Endothelial cell of umbilical vein (primary cell): ENCODE measurements around the gene WHRN. TPM values are rescaled to one million over a fixed set of nuclear protein-coding genes. Genes with fewer than 3 reads are reported as not detected.

ENCODE experiments used
- BruUV-seq: library from RNA; stranded (reverse); fragments of 400-500 nt; replicated peaks from 2 replicates; lab custom pipeline; 2021; lab: Mats Ljungman, UMichigan
- CTCF ChIA-PET: fragments of 300-600, 350-600 bp; sonication (Branson Sonifier 250); formaldehyde crosslinking; loops from one replicate; lab custom pipeline; 2021; ENCODE audit warnings: antibody characterized with exemption, inconsistent platforms; lab: Charles Lee
- POLR2A ChIA-PET: fragments of 300-600, 350-600 bp; sonication (Branson Sonifier 250); formaldehyde crosslinking; loops from one replicate; lab custom pipeline; 2021; ENCODE audit warnings: antibody characterized with exemption, inconsistent platforms; lab: Charles Lee
- DNase-seq: peaks from one replicate; pipeline ENCODE4 v3.0.0-alpha.2; 2011; ENCODE audit warnings: low read depth, low spot score
- FAIRE-seq: peaks from 2 replicates; lab custom pipeline; 2011; peaks lifted over from hg19 to GRCh38; lab: Jason Lieb, UNC
- H2AFZ ChIP-seq: 2 replicates; pipeline ENCODE4 v1.6.0; 2012; ENCODE audit warnings: low read depth, low read length, control low read depth, inconsistent platforms
- H3K27ac ChIP-seq: 2 replicates; pipeline ENCODE4 v1.5.1; 2011; ENCODE audit warnings: low read depth, mild to moderate bottlenecking, control low read depth, low read length, moderate library complexity; ENCODE audit not compliant: insufficient read depth
- H3K27me3 ChIP-seq, 2 experiments: 2 replicates each; pipeline versions ENCODE4 v1.6.0 to v1.6.1; 2011; ENCODE audit warnings: low read length in 2 of 2, mixed read lengths in 1 of 2; ENCODE audit not compliant: control insufficient read depth in 2 of 2, insufficient read depth in 2 of 2
- H3K36me3 ChIP-seq, 2 experiments: 2 replicates in 1 of 2; 3 replicates in 1 of 2; pipeline ENCODE4 v1.5.1; 2011; ENCODE audit warnings: low read length in 2 of 2, mild to moderate bottlenecking in 1 of 2, moderate library complexity in 1 of 2; ENCODE audit not compliant: control insufficient read depth in 2 of 2, insufficient read depth in 2 of 2; ENCODE audit errors: extremely low read depth in 1 of 2
- H3K4me1 ChIP-seq: 3 replicates; pipeline ENCODE4 v1.5.1; 2011; ENCODE audit warnings: mild to moderate bottlenecking, low read length; ENCODE audit not compliant: control insufficient read depth, insufficient read depth; ENCODE audit errors: extremely low read depth
- H3K4me2 ChIP-seq: 2 replicates; pipeline ENCODE4 v1.6.1; 2011; ENCODE audit warnings: low read length, control low read depth, mixed read lengths; ENCODE audit not compliant: insufficient read depth
- H3K4me3 ChIP-seq, 3 experiments: fragments of 200-600 bp in 1 of 3; sonication (generic), shearing (Covaris generic) in 1 of 3; replicated peaks in 1 of 3; 2 replicates each; pipeline ENCODE4 v1.5.1; 2011 to 2016; ENCODE audit warnings: control low read depth in 3 of 3, low read length in 3 of 3, mild to moderate bottlenecking in 2 of 3, inconsistent platforms in 1 of 3, low read depth in 1 of 3, moderate library complexity in 1 of 3; ENCODE audit not compliant: insufficient read depth in 1 of 3
- H3K79me2 ChIP-seq: 2 replicates; pipeline ENCODE4 v1.6.0; 2012; ENCODE audit warnings: low read length, inconsistent platforms; ENCODE audit not compliant: control insufficient read depth, insufficient read depth
- H3K9ac ChIP-seq: replicated peaks from 2 replicates; pipeline ENCODE3; 2011; ENCODE audit warnings: low read length, control low read depth; ENCODE audit not compliant: insufficient read depth; ENCODE audit errors: extremely low read depth
- H3K9me1 ChIP-seq: replicated peaks from 3 replicates; pipeline ENCODE4 v1.6.0; 2011; ENCODE audit warnings: mild to moderate bottlenecking, low read length; ENCODE audit not compliant: control insufficient read depth, insufficient read depth; ENCODE audit errors: extremely low read depth
- H3K9me3 ChIP-seq: replicated peaks from 2 replicates; pipeline ENCODE4 v1.5.1; 2012; ENCODE audit warnings: low read length, inconsistent platforms; ENCODE audit not compliant: control insufficient read depth, insufficient read depth
- H4K20me1 ChIP-seq: replicated peaks from 2 replicates; pipeline ENCODE3; 2011; ENCODE audit warnings: mild to moderate bottlenecking, low read length; ENCODE audit not compliant: control insufficient read depth, insufficient read depth; ENCODE audit errors: extremely low read depth
- EZH2 ChIP-seq: IDR thresholded peaks from 2 replicates; pipeline ENCODE4 v1.6.1; 2012; ENCODE audit warnings: borderline replicate concordance, low read depth, mild to moderate bottlenecking, moderate library complexity, low read length, inconsistent platforms; ENCODE audit not compliant: severe bottlenecking
- FOS ChIP-seq: IDR thresholded peaks from 2 replicates; pipeline ENCODE4 v1.6.1; 2011; ENCODE audit warnings: mild to moderate bottlenecking, low read length, moderate library complexity, borderline replicate concordance; ENCODE audit not compliant: insufficient read depth
- GATA2 ChIP-seq: IDR thresholded peaks from 2 replicates; pipeline ENCODE4 v1.7.0; 2011; ENCODE audit warnings: low read depth, mild to moderate bottlenecking, moderate library complexity, mixed read lengths, low read length; ENCODE audit not compliant: insufficient read length, insufficient read depth
- JUN ChIP-seq: IDR thresholded peaks from 2 replicates; pipeline ENCODE4 v1.6.1; 2011; ENCODE audit warnings: borderline replicate concordance, low read depth; ENCODE audit not compliant: insufficient read length, insufficient read depth
- MYC ChIP-seq: IDR thresholded peaks from one replicate; pipeline ENCODE4 v1.6.1; 2011; ENCODE audit warnings: mild to moderate bottlenecking, low read depth, low read length
- POLR2A ChIP-seq: IDR thresholded peaks from 2 replicates; pipeline ENCODE4 v1.6.1; 2012; ENCODE audit warnings: low read depth, mild to moderate bottlenecking, control low read depth, low read length
- POLR2AphosphoS5 ChIP-seq: IDR thresholded peaks from 2 replicates; pipeline ENCODE4 v1.6.1; 2012; ENCODE audit warnings: low read depth, mild to moderate bottlenecking, control low read depth, low read length, moderate library complexity; ENCODE audit not compliant: insufficient read depth
- dilution Hi-C: fragments of 300-500 bp; cut with MboI; formaldehyde crosslinking; loops from one replicate; pipeline ENCODE4 v1.15.0; 2019; ENCODE audit warnings: low sequenced_read_pairs; ENCODE audit not compliant: extremely low pct_ligation_motif_present
- intact Hi-C: fragments of 100-400 bp; cut with micrococcal nuclease; formaldehyde crosslinking; loops from one replicate; pipeline ENCODE4 v1.10.0; 2022
- polyA plus RNA-seq, 4 experiments: library from polyadenylated mRNA; depleted of rRNA in 3 of 4; stranded (reverse) in 3 of 4; unstranded in 1 of 4; fragments of >200 nt; gene quantifications; 2 replicates each; pipeline versions ENCODE4 v1.2.1 to v1.2.3, GENCODE V29; 2011 to 2012; ENCODE audit warnings: missing spikeins in 1 of 4
- total RNA-seq: library from RNA; stranded (reverse); gene quantifications from 2 replicates; pipeline ENCODE4 v1.2.3, GENCODE V29; 2021
- TF ChIP-seq, protein P1 (sequence below): IDR thresholded peaks from 2 replicates; pipeline ENCODE4 v1.6.1; 2011; ENCODE audit not compliant: insufficient read depth, insufficient read length
- TF ChIP-seq, protein P2 (sequence below), 2 donors: IDR thresholded peaks; 1 replicate in 1 of 2; 2 replicates in 1 of 2; pipeline ENCODE4 v1.5.1; 2011; ENCODE audit warnings: low read length in 2 of 2, mild to moderate bottlenecking in 2 of 2, moderate library complexity in 2 of 2, control low read depth in 1 of 2, inconsistent platforms in 1 of 2, low read depth in 1 of 2; ENCODE audit not compliant: insufficient read depth in 1 of 2; ENCODE audit errors: extremely low read depth in 1 of 2

The WHRN gene
- total and polyA plus RNA-seq, 2 donors (not counting 3 experiments of a cell fraction or from before 2014, with no cell fraction given), result 0.35 to 0.69 TPM

DNA sequence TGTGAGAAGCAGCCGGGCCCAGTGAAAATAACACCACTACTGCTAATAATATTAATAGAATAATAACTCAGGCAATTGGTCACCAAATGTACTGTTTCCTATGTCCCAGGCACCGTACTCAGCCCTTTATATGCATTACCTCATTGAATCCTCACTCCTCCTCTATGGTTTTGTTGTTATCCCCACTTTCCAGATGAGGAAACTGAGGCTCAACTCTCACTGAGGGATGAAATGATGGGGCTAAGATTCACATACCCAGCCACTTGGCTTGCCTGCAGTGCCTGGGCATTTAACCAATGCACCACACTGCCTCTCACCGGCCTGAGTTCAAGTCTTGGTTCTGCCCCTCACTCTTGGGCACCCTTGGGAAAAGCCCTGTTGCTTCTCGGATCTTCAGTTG is 34.1 kb downstream of the WHRN start:
- ChIA-PET CTCF (no interaction called here), POLR2A (no interaction called here)
- Histone ChIP-seq H2AFZ (no peak overlapping the region), H4K20me1 (no peaks in the 10 kb centered on the region), H3K9me1 (no peaks in the 10 kb centered on the region), H3K9ac (no peak overlapping the region), H3K79me2 (no peaks in the 10 kb centered on the region), H3K27ac (no peak overlapping the region), H3K9me3 (no peaks in the 10 kb centered on the region), H3K4me3 (no peak overlapping the region), H3K4me2 (no peak overlapping the region), H3K27me3 (peaks cover 0 to 5% of the 10 kb centered on the region in 2 experiments), H3K4me1 (no peaks in the 10 kb centered on the region), H3K36me3 (no peaks in the 10 kb centered on the region)
- no peak for TF ChIP-seq GATA2
- TF ChIP-seq, protein P1, sequence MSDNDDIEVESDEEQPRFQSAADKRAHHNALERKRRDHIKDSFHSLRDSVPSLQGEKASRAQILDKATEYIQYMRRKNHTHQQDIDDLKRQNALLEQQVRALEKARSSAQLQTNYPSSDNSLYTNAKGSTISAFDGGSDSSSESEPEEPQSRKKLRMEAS, result no peak
- no peak for TF ChIP-seq POLR2AphosphoS5
- no peak for TF ChIP-seq JUN
- no peak for TF ChIP-seq POLR2A
- TF ChIP-seq FOS, result no peak
- TF ChIP-seq, protein P2, sequence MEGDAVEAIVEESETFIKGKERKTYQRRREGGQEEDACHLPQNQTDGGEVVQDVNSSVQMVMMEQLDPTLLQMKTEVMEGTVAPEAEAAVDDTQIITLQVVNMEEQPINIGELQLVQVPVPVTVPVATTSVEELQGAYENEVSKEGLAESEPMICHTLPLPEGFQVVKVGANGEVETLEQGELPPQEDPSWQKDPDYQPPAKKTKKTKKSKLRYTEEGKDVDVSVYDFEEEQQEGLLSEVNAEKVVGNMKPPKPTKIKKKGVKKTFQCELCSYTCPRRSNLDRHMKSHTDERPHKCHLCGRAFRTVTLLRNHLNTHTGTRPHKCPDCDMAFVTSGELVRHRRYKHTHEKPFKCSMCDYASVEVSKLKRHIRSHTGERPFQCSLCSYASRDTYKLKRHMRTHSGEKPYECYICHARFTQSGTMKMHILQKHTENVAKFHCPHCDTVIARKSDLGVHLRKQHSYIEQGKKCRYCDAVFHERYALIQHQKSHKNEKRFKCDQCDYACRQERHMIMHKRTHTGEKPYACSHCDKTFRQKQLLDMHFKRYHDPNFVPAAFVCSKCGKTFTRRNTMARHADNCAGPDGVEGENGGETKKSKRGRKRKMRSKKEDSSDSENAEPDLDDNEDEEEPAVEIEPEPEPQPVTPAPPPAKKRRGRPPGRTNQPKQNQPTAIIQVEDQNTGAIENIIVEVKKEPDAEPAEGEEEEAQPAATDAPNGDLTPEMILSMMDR (IDR thresholded peaks at IDR 0.05; ENCODE audit: extremely low read depth in 1 of 2, insufficient read depth in 1 of 2, low read depth in 1 of 2, low read length in 2 of 2), result no peak
- TF ChIP-seq EZH2, result no peak
- TF ChIP-seq MYC, result no peak
- DNase-seq (no peak), FAIRE-seq (no peak)
- intact Hi-C loops, result no loop called here
- dilution Hi-C loops, result no loop called here
- BruUV-seq, result no TSS peak
